ENCODE results near the gene PTPN21.

- TF ChIP-seq RFX5 (IDR thresholded peaks at IDR 0.05) (no peak), POLR2A (IDR thresholded peaks at IDR 0.05; ENCODE audit: low read length) (no peak; the same call in none of the 2 replicates)
These were observed 3.5 kb downstream of the PTPN21 start for GRCh38 chr14:88551094-88551870.
